ENCODE results near the gene PCED1B.
"Not testable (repeated sequence)": the region's sequence is repeated elsewhere in the genome, so short reads cannot be mapped to it uniquely, and the experiment has no call there.

The PCED1B gene

DNA sequence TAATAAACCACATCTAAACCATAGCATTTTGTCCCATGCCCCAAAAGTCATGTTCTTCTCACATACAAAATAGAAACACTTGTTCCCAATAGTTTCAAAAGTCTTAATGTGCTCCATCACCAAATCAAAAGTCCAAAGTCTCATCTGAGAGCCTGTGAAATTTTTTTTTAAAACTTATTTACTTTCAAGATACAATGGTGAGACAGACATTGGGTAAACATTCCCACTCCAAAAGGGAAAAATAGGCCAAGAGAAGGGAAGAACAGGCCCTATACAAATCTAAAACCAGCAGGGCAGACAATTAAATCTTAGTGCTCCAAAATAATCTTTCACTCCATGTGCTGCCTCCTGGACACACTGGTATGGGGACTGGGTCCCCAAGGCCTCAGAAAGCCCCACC is 84.7 kb downstream of the PCED1B start:
- no peak for DNase-seq

- no peak for DNase-seq
Measured at GRCh38 chr12:47164724-47165439, 85.5 kb downstream of the PCED1B start.

- no peak for DNase-seq
Measured at GRCh38 chr12:47165934-47166333, 86.5 kb downstream of the PCED1B start.

- no peak for DNase-seq
Measured at GRCh38 chr12:47166365-47166764, 86.9 kb downstream of the PCED1B start.

DNA sequence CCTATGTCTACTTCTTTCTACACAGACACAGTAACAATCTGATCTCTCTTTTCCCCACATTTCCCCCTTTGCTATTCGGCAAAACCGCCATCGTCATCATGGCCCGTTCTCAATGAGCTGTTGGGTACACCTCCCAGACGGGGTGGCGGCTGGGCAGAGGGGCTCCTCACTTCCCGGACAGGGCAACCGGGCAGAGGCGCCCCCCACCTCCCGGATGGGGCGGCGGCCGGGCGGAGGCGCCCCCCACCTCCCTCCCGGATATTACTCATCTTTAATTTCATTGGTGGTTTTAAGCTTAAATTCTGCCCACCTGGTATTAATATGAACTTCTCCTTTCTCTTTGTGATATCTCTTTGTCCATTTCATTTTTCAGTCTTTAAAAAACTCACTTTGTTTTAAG is 90.9 kb downstream of the PCED1B start:
- not testable (repeated sequence) for DNase-seq

GRCh38 chr12:47178014-47178413 is 98.6 kb downstream of the PCED1B start:
- no peak for DNase-seq

DNA sequence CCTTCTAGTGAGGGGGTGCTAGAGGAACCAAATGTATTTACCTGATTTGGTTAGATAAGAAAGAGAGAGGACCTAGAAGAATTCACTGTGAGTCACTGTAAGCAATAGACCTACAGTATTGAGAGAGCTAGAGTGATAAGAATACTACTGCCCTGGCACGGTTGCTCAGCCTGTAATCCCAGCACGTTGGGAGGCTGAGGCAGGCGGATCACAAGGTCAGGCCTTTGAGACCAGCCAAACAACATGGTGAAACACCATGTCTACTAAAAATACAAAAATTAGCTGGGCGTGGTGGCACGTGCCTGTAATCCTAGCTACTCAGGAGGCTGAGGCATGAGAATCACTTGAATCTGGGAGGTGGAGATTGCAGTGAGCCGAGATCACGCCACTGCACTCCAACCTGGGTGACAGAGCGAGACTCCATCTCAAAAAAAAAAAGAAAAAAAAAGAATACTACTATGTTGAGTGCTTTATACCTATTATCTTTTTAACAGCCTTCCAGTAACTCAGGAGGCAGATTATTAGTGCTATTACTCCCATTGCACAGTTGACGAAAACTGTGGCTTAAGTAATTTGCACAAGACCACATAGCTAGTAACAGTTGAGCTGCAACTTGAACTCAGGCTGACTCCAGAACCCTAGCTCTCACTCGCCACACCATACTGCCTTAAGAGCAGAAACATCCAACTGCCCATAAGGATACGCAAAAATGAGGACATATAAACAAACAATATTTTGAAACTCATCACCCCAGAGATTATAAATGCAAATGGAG is 102.9 kb downstream of the PCED1B start:
- not testable (repeated sequence) for DNase-seq

- no peak for DNase-seq
Measured at GRCh38 chr12:47184229-47184628, 104.8 kb downstream of the PCED1B start.

- DNase-seq, result no peak
Measured at GRCh38 chr12:47184813-47185212, 105.4 kb downstream of the PCED1B start.

DNA sequence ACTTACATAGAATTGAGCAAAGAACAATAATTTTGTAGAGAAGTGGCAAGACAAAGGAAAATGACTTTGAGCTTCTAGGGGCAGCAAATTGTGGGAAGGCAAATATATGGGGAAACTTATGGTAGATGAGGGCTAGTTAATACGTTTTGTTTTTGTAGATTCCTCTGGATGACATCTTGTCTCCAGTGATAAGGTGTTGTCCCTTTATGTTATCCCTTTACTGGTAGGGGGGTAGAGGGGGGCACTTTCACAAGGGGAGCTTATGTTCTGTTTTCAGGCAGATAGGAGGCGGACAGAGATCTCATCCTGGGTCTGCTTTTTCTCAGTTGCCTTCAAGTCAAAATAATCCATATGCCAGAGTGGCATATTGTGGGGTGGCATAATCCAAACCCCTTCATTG is 106.8 kb downstream of the PCED1B start:
- no peak for DNase-seq

- peak in 1 of 58 donors; percentile 7 for DNase-seq
Measured at GRCh38 chr12:47188576-47189441, 109.4 kb downstream of the PCED1B start.

- DNase-seq, result no peak
Measured at GRCh38 chr12:47189728-47190127, 110.3 kb downstream of the PCED1B start.

GRCh38 chr12:47190271-47190750 is 110.9 kb downstream of the PCED1B start:
- no peak for DNase-seq

- DNase-seq, result no peak
Measured at GRCh38 chr12:47190905-47191304, 111.5 kb downstream of the PCED1B start.

GRCh38 chr12:47192051-47192450 is 112.6 kb downstream of the PCED1B start:
- no peak for DNase-seq

DNA sequence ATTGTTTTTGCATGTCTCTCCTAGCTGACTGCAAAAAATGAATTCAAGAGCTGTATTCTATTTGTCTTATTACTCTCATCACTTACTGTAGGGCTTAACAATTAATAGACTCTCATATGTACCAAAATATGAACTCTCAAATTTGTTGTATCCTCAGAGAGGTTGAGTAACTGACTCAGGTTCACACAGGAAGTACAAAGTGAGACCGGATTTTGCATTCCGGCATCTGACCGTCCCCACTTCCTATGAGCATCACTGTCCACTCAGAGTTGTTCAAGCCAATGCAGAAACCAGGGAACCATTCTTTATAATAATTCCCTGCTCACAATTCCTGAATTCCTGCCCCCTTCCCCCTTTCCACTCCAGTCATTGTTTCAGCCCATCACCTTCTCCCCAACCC is 113.6 kb downstream of the PCED1B start:
- DNase-seq, result no peak

- DNase-seq, result no peak
Measured at GRCh38 chr12:47194501-47194900, 115.1 kb downstream of the PCED1B start.

GRCh38 chr12:47200446-47200845 is 121.0 kb downstream of the PCED1B start:
- no peak for DNase-seq

- not testable (repeated sequence) for DNase-seq
Measured at GRCh38 chr12:47201190-47201589, 121.8 kb downstream of the PCED1B start.

DNA sequence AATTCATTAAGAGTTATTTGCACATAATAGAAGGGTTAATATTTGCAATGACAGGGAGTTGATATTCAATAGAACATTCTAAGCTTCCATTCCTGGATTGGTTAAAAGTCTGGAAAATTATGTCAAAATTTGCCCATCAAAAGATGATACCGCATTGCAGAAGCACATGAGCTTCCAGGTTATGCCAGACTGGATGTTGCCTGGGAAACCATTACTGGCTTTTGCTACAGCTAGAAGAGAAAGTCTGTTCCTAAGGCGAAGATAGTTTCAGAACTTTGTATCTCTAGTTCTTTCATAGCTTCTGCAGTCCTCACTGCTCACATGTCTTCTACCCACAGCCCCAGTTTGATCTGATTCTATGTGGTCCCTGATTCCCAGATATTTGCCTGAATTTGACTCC is 122.8 kb downstream of the PCED1B start:
- DNase-seq, result no peak

DNA sequence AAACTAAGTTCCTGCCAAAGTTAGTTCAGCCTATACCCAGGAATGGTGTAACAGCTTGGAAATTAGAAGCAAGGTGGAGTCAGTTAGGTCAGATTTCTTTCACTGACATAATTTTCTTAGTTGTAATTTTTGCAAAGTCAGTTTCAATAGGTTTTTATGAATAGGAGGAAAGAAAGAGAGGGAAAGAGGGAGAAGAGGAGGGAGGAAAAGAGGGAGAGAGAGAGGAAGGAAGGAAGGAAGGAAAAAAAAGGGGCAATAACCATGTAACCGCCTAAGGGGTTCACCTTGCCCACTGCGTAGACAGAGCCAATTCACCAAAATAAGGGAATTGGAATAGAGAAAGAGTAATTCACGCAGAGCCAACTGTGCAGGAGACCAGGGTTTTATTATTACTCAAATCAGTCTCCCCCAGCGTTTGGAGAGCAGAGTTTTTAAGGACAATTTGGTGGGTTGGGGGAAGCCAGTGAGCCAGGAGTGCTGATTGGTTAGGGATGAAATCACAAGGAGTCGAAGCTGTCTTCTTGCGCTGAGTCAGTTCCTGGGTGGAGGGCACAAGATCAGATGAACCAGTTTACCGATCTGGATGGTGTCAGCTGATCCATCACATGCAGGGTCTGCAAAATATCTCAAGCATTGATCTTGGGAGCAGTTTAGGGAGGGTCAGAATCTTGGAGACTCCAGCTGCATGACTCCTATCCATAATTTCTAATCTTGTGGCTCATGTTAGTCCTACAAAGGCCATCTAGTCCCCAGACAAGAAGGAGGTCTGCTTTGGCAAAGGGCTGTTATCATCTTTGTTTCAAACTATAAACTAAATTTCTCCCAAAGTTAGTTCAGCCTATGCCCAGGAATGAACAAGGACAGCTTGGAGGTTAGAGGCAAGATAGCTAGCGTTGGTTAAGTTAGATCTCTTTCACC is 126.4 kb downstream of the PCED1B start:
- no peak for DNase-seq

Data from anterior cingulate cortex (tissue), 58 donors.